ENCODE measurements around the gene TSPAN15.
A peak's percentile ranks its signal among the peaks of the same experiment; 100 is the strongest.

The TSPAN15 gene

DNA sequence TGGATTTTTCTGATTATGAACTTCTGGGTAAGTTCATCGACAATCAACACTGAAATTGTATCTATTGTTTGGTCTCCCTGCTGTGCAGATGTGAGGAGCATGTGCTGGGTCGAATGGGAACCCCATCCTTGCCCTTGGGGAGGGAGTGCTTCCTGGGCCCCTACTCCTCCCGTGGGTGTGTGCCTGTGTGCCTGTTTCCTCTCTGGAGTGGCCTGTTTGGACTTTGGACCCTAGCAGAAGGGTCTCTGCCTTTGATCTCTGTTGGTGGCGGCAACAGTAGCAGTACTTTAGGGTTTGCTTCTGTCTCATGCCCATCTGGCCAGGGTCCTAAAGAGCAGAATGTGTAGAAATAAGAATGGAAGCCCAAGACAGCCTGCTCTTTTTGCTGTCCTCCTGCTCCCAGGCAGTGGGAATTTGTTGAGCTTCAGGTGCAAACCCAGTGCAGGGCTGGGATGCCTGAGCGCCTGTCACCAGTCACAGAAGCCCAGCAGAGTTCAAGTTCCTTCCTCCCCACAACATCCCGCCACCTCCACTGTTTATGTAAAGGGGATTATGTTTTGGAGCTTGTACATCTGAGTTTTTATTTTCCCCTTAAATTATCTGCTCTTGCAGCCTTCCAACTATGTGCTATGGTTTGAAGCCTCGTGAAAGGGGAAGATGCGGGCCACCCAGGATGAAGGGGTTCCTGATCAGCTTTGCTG is 33.1 kb upstream of the TSPAN15 start:
- no peak for DNase-seq

DNA sequence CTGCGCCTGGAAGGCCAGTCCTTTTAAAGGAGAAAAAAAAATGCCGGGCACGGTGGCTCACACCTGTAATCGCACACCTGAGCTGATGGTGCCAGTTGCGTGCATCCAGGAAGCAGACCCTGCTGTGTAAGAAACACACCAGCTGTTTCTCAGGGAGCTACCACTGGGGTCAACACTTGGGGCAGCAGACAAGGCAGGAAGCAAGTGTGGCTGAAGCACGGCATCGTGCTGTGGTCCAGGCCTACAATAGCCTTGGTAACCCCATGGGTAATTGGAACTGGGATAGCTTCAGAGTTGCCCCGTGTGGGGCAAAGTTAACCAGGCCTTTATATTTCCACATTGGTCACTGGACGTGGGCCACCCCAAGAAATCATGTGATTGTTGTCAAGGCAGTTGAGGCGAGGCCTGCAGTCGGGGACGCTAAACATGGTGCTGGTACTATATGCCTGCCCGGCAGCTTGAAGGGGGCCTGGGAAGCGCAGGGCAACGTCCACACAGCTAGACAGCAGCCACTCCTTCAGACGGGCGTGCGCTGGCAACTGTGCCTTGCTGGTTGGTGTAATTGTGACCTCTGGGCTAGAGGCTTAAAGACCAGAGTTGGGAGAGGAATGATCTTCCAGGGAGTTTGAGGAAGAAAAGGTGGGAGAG is 32.0 kb upstream of the TSPAN15 start:
- DNase-seq = no peak

DNA sequence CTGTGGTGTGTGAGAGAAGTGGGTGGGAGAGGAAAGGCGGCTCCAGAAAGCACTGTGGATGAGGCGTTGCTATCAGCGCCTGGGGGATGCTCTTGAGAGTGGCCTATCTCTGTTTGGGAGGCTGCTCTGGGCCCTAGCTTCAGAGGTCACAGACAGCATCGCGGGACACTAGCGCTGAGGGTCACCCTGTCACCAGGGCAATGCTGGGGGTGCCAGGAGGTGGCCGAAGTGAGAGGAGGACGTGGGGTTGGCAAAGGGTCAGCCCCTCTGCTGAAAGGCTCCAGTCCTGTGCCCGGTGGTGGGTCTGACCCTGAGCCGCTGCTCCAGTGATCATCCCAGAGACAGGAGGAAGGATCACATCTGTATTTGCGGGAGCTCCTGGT is 31.5 kb upstream of the TSPAN15 start:
- DNase-seq = no peak

DNA sequence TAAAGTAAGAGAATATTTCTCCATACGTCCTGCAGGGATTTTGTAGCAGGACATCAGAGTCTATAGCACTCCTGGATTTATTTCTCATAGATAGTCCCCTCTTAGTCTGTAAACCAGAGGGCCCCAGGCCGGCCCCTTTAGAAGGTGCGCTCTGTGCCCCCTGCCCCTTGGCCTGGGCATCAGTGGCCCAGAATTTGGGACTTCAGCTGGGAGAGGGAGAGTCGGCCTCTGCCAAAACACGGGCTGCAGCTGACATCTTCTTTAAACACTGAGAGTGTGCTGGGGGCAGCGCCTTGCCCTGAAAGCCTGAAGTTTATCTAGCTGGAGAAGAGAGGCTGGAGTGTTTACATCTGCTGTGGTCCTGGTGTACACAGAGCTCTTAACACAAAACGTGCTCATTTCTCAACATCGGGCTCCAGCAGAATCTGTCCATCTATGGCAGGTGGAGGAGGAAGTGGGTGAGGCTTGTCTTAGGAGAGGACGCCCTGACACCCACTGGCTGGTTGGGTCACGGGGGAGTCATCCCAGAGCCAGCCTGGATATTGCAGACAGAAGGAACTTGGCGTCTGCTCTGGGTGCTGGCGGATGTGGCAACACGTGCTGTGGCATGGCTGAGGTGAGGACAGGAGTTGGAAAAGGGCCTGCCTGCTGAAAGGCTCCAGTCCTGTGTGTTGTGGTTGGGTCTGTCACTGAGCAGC is 29.5 kb upstream of the TSPAN15 start:
- peak; percentile 95 for DNase-seq

DNA sequence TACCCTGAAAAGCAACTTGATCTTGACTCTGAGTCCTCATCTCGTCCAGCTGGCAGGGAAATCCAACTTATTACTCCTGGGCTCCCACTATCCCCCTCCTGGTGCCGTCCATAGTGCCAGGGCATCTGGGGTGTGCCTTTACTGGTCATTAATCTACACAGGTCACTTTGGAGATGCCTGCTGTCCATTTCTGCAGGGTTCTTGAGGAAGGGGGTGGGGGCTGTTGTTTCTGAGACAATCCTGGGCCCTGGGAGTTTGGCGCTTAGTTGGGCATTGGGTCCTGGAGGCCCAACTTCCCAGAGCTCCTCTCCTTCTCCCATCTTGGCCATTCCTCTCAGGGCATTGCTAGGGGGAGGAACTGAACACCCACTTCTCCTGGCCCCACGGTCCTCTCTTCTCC is 28.6 kb upstream of the TSPAN15 start:
- DNase-seq = no peak

DNA sequence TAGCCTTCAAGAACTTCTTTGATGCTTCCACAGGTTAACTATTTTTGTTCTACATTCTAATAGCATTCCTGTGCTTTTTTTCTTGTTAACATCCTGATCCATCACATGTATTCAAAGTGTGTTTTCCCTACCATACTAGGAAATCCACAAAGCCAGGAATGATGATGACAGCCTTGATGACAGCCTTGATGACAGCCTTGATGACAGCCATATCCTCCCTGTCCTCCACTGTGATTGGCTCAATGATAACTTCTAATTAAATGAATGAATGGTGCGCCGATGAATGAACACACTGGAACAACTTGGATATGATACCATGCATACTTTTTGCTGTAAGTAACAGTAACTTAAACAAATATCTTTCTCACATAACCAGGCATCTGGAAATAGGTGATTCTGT is 26.2 kb upstream of the TSPAN15 start:
- no peak for DNase-seq

DNA sequence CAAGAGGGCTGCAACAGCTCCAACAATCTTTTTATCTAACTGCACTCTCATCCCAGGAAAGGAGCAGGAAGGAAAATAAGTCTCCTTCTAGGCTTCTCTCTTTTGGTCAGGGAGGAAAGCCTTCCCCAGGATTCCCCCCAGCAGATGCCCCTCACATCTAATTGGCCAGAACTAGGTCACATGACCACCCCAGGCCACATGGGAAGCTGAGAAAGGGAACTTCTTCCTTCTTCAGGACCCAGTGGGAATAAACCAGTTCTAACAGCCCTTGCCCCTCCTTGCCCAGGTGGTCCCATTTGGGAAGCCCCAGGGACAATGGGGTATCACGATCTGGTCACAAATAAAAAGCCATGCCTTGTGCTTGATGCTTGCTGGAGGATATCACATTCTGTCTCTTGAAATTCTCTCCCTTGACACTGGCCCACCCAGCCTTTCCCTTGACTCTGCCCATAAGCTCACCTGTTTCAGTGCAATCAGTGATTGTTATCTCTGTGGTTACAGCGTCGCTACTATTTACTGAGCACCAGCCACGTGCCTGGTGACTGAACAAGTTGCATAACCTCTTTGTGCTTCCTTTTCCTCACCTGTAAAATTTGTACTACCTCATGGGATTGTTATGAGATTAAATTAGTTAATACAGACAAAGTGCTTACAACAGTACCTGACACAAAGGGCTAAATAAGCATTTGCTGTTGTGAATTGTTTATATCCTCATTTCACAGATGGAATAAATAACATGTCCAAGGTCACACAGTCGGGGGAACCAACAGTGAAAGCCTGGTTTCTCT is 25.6 kb upstream of the TSPAN15 start:
- DNase-seq = peak; percentile 85

DNA sequence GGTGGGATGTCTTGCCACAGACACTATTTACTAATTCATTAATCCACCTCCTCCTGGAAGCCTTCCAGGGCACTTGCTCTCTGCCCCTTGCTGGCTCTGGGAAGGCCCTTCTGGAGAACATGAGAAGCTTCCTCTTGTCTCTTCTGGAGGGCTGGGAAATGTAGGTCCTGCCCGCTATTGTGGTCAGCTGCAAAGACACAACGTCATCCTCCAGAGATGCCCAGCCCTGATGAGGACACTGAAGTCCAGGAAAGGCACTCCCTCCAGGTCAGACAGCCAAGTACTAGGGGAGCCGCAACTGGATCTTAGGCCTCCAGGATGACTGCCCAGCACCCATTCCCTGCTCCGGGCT is 24.9 kb upstream of the TSPAN15 start:
- peak; percentile 32 for DNase-seq

DNA sequence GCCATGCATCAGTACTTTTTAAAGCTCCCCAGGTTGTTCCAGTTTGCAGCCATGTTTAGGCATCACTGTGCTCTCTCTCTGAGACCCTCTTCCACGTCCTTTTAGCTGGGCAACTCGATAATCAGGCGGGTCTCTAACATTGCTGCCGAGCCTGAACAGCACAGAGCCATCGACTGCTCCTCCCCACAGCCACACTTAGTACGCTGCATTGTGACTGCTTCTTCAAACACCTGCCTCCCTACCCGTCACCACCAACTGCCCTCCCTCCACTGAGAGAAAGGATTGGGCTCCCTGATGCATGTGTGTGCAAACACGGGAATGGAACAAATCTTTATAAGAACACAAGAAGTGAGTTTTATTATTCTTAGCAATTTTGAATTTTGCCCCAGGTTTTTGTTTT is 23.1 kb upstream of the TSPAN15 start:
- DNase-seq = no peak

DNA sequence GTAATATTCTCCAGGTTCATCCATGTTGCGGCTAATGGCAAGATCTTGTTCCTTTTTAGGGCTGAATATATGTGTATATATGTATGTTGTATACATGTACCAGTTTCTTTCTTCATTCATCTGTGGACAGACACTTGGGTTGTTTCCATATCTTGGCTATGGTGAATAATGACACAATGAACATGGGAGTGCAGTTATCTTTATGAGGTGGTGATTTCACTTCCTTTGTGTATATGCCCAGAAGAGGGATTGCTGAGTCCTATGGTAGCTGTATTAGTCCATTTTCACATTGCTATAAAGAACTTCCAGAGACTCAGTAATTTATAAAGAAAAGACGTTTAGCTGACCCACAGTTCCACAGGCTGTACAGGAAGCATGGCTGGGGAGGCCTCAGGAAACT is 17.1 kb upstream of the TSPAN15 start:
- DNase-seq = no peak

DNA sequence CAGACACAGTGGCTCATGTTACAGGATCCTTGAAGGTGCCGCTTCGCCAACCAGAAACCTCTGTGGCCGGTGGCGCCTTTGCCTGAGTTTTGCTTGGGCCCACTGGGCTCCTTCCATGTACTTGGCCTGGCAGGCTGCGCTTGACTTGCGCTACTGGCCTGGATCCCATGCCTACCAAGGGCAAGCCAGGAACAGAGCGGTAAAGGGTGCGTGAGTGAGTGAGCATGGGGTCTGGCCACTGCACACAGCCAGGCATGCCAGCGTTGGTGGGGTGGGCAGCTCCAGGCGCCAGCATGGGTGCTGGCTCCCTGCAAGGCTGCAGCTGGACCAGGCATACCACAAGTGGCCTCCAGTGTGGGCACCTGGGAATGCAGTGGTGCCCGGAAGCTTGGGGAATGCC is 16.3 kb upstream of the TSPAN15 start:
- DNase-seq = no peak

DNA sequence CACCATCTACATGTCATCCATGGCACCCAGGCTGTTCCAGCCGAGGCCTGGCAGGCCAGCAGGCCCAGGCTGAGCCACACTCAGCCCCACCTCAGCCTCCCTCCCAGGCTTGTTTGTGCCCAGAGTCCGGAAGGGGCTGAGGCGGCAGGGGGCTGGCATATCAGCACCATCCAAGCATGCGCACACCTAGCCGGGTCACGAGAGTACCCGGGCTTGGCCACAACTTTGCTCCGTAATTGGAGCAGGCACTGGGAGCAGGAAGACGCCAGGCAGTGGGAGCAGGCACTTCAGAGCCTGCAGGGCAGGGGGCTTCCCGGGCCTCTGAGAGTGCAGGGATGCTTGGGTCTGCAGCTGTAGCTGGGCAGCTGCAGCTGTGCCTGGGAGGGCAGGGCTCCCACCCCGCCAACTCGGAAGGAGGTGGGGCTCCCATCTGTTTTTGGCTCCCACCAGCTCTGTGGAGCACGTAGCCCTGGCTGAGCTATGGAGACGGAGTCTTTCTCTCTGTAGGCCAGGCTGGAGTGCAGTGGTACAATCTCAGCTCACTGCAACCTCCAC is 15.2 kb upstream of the TSPAN15 start:
- no peak for DNase-seq

DNA sequence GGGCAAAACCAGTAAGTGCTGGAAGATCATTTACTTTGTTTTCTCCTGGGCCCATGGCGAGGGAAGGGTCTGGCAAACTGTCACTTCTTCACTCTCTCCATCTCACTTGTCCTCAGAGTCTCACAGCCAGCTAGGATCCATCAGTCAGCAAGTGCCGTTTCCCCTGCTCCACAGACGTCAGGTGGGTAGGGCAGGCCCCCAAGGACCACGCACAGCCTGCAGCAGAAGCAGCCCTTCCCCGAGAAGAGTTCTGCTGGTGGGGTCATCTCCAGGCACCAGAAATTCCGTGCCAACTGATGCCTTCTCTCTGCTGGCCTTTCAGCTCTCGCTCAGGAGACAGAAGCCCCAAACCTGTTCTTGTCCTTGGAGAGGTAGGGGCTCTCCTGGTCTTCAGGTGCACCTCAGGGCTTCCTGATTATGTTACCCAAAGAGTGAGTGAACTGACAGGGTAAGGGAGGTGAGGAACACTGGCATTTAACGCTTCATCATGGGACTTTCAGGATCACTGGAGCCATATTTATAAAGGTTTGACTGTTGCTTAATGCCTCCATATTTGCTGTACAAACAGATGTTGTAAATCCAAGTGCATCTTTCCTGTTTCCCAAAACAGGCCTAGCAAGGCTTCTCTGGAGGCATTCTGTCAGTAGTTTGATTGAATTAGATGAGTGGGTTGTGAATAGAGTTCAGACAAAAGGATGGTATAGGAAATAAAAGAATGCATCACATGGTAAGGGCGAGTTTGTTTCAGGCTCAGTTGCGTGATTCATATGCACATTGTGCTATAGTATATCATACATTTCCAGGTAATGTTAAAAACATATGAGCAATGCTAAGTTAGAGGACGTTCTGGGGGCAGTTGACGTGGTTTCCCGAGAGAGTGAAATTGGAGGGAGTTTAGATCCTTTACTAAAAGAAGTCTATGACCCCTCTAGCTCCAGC is 13.7 kb upstream of the TSPAN15 start:
- DNase-seq = no peak

DNA sequence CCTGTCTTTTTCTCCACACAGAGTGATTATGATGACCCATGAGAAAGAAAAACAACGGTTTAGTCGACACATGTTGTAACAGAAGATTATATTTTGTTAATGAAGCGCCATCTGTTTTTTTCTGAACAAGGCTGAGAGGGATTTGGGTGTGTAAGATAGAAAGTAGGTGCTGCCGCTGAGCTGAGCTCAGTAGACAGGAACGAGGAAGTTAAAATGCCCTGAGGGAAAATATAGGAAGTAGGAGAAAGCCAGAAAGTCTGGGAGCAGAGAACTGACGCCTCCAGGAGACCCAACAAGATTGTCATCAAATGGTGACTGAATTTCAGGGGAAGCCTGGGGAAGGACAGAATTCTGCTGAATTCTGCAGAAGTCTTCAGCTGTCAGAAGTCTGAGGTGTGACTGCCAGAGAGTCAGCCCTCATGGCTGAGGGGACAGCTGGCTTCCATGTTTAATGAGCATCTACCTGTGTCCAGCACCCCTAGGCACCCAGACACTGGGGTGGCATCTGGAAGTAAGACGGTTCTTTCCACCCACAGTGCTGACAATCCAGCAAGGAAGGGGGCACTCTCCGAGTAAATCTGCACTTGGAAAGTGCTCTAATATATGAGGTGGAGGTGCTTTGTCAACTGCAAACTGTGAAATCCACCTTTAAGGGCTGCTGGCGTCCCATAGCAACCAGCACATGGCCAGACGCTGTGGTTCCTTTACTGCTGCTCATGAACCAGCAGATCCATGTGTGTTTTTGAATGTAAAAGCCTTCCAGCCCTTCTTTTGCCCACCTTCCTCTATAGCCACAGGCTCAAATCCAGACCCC is 12.5 kb upstream of the TSPAN15 start:
- no peak for DNase-seq

DNA sequence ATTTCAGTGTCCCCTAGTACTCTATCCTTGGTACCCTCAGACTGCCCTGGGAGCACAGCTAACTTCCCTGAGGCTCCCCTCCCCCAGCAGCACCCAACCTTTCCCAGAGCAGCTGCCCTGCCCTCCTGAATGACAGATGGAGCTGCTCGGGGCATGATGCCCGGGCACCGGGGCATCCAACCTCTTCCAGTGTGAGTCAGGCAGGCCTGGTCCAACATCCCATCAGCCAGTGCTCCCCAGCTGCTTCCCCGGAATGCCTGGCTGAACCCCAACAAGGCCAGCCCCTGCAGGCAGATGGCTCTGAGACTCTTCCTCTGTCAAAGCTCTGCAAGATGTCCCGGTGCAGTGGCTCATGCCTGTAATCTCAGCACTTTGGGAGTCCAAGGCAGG is 11.9 kb upstream of the TSPAN15 start:
- DNase-seq = no peak

DNA sequence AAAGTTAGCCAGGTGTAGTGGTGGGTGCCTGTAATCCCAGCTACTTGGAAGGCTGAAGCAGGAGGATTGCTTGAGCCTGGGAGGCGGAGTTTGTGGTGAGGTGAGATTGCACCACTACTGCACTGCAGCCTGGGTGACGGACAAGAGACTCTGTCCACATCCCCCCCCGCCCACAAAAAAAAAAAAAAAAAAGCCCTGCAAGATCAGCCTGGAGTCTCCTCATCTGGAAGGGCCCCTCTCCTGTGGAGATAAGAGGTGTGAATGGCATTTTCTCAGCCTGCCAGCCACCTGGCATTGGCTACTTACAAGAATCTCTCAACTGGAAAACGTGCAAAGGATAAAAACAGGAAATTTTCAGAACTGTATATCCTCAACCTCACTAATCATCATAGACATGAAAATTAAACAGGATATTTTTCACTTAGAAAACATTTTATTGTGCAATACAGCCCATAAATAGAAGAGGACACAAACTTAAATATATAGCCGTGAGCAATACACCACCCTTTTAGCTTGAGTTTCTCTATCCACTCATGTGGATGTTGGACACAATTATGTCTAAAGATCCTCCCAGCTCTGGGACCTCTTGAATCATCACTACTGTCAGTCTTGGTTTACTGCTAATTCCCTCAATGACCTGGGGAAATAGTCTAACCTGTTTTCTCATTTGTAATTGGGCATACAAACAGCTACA is 11.3 kb upstream of the TSPAN15 start:
- DNase-seq = peak; percentile 55

DNA sequence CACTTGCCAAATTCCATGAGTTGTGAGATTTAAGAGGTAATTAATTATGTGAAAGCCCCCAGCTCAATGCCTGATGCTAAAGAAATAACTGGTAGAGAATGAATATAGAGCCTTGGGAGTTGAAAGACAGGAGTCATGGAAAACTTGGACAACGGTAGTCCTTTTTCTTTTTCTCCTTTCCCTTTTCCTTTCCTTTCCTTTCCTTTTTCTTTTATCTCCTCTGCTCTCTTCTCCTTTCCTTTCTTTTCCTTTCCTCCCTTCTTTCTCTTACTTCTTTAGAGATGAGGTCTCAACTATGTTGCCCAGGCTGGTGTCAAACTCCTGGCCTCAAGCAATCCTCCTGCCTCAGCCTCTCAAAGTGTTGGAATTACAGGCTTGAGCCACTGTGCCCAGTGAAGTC is 7.9 kb upstream of the TSPAN15 start:
- DNase-seq = no peak

DNA sequence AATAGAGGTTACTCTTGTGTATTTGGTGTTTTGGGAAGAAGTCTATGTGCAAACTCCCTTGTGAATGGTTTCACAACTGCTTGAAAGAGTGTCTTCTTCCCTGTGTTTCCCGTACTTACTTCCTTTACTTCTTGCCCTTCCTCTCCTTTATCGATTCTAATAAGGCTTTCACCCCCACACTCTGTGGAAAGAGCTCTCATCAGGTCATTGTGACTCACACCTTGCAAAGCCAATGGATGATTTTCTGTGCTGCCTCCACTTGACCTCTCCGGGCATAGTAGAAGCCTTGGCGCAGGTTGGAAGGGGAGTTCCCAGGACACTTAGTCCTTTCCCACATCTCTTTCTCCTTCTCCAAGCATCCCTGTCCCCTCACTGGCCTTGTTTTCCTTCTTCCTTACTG is 6.2 kb upstream of the TSPAN15 start:
- no peak for DNase-seq

DNA sequence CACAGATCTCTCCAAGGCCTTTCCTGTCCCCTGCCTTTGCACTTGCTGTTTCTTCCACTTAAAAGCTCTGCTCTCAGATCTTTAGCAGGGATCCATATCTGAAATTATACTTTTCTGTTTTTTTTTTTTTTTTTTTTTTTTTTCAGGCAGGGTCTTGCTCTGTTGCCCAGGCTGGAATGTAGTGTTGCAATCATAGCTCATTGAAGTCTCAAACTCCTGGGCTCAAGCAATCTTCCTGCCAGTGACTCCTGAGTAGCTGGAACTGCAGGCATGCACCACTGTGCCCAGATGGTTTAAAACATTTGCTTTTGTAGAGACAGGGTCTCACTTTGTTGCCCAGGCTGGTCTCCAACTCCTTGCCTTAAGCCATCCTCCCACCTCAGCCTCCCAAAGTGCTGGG is 5.0 kb upstream of the TSPAN15 start:
- no peak for DNase-seq

DNA sequence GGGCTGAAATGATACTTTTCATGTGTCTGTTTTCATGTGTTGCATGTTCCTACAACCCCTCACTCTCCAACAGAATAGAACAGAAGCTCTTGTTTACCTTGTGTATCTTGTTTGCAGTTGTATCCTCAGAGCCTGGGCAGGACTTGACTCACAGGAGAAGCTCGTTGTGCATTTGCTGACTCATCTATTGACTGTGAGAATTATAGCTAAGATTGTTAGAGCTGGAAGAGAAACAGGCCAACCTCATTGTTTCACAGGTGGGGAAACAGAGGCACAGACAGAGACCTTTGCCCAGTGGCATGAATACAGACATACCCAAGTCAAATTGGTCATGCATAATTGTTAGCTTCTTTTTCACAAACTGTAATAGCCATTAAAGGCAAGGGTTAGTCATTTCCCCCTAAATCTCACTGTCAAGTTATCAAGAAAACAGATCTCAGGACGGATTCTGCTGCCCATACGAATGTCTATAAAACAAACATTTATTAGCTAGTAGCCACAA is 4.6 kb upstream of the TSPAN15 start:
- no peak for DNase-seq

DNA sequence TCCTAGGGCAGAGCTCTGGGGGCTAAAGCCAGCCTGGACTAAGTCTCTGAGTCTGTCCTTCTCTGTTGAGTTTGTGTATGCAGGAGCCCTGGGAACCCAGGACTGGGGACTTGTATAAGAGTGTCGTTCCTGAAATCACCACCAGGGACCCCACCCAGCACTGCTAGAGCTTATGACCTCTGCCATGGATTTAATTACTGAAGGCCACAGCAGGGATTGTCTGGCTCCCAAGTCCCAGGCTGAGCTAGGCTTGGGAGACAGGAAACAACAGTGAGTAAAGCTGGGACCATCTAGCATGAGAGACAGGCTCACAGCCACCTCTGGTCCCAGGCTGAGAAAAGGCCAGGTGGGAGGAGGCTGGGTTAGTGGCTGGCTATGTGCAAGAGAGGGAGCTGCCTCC is 1.4 kb upstream of the TSPAN15 start:
- DNase-seq = peak; percentile 58

Data from NCI-H2029 (cell line).